Kidney (tissue), 14 donors: ENCODE results near the gene FOXO1. TPM values are rescaled to one million over a fixed set of nuclear protein-coding genes. Genes with fewer than 3 reads are reported as not detected.

ENCODE experiments used
- DNase-seq, 5 donors: peaks; one replicate each; pipeline ENCODE4 v3.0.0-alpha.2; 2013 to 2020
- FAIRE-seq: peaks from 2 replicates; lab custom pipeline; 2012; peaks lifted over from hg19 to GRCh38; lab: Jason Lieb, UNC
- H3K27ac ChIP-seq, 2 donors: one replicate each; pipeline ENCODE4 v1.7.0; 2013; ENCODE audit warnings: low read depth in 2 of 2, low read length in 2 of 2, inconsistent platforms in 1 of 2
- H3K27me3 ChIP-seq: one replicate; pipeline ENCODE4 v1.7.1; 2013; ENCODE audit warnings: low read length, inconsistent platforms; ENCODE audit not compliant: control insufficient read depth, insufficient read depth
- H3K36me3 ChIP-seq, 3 donors: one replicate each; pipeline versions ENCODE4 v1.7.0 to v1.7.1; 2013; ENCODE audit warnings: low read length in 3 of 3, control low read depth in 1 of 3, inconsistent platforms in 1 of 3; ENCODE audit not compliant: insufficient read depth in 3 of 3, control insufficient read depth in 2 of 3
- H3K4me1 ChIP-seq, 3 donors: one replicate each; pipeline versions ENCODE4 v1.7.0 to v1.7.1; 2013; ENCODE audit warnings: low read length in 3 of 3, inconsistent platforms in 1 of 3, low read depth in 1 of 3; ENCODE audit not compliant: control insufficient read depth in 2 of 3, insufficient read depth in 2 of 3
- H3K4me3 ChIP-seq, 3 donors: one replicate each; pipeline versions ENCODE4 v1.7.0 to v1.8.1; 2013; ENCODE audit warnings: low read length in 3 of 3, control low read depth in 1 of 3, inconsistent platforms in 1 of 3
- H3K9ac ChIP-seq, 3 donors: one replicate each; pipeline versions ENCODE4 v1.7.0 to v1.7.1; 2013; ENCODE audit warnings: low read length in 3 of 3, control low read depth in 1 of 3, inconsistent platforms in 1 of 3
- H3K9me3 ChIP-seq, 3 donors: one replicate each; pipeline versions ENCODE4 v1.7.0 to v1.7.1; 2013; ENCODE audit warnings: low read length in 3 of 3, control low read depth in 1 of 3, inconsistent platforms in 1 of 3; ENCODE audit not compliant: control insufficient read depth in 2 of 3, insufficient read depth in 1 of 3
- intact Hi-C: fragments of 100-400 bp; cut with DNase I; formaldehyde crosslinking; loops from one replicate; pipeline ENCODE4 v1.11.1; 2022
- polyA plus RNA-seq: library from polyadenylated mRNA; stranded (reverse); fragments of 350-450 nt; fragmentation: Illumina TruSeq; extraction: RNeasy Lipid Tissue Mini Kit (QIAGEN cat#74804); gene quantifications from one replicate; pipeline ENCODE4 v1.2.3, GENCODE V29; 2014; ENCODE audit warnings: low read depth, low replicate concordance; ENCODE audit not compliant: insufficient read depth
- total RNA-seq: library from RNA; stranded (reverse); fragmentation: NEBNext Ultra II Directional; extraction: Animal tissue kit (Norgen Biotek cat#: 25700); gene quantifications from one replicate; pipeline ENCODE4 v1.2.1, GENCODE V29; 2021
- TF ChIP-seq, protein P1 (sequence below): IDR thresholded peaks from 3 replicates; pipeline ENCODE4 v1.5.1; 2012; ENCODE audit warnings: mild to moderate bottlenecking, moderate library complexity, borderline replicate concordance; ENCODE audit not compliant: insufficient read depth; ENCODE audit errors: extremely low read depth
- donor health status: control.
- donor health status: control.
- donor health status: control.
- donor health status: control.
- donor health status: control.
- donor health status: DM: yes; HTN: yes; CAD: no.
- donor health status: Normal renal cell carcinoma (clear cell type).

Gene FOXO1
- total and polyA plus RNA-seq, 2 donors from 2014 or later = 8.6 to 54.6 TPM

DNA sequence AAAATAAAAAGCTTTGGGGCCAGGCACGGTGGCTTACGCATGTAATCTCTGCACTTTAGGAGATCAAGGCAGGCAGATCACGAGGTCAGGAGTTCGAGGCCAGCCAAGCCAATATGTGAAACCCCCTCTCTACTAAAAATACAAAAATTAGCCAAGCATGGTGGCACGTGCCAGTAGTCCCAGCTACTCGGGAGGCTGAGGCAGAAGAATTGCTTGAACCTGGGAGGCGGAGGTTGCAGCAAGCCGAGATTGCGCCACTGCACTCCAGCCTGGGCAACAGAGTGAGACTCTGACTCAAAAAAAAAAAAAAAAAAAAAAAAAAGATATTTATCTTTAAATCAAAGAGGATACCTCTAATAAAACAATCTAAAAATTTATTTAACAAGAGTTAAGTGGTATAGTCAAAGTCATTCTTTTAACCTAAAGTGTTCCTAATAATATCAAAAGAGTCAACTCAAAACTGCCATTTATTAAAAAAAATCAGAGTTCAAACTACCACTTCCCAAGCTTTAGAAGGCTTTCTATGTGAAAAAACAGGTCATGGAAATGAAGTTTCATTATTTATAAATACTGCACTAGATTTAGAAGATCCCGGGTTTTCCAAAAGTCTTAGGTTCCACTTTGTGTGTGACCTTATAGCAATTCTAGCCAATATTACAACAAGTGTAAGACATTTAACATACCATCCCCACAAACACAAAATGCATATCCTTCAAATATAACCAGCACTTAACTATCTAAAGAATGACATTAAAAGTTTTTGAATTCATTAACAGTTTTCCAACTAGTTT, 4.4 kb downstream of the FOXO1 start:
- Histone ChIP-seq H3K9ac (peak overlapping the region in 2 of 3 donors; percentile 52 to 55), H3K4me1 (peaks cover 0 to 35% (median 13%) of the 10 kb centered on the region in 3 donors), H3K27ac (peak overlapping the region in 1 of 2 donors; percentile 54), H3K36me3 (no peaks in the 10 kb centered on the region), H3K4me3 (peak overlapping the region in 2 of 3 donors; percentile 18 to 80), H3K27me3 (no peaks in the 10 kb centered on the region), H3K9me3 (no peaks in the 10 kb centered on the region)
- intact Hi-C loops = no loop called here
- TF ChIP-seq, protein P1, sequence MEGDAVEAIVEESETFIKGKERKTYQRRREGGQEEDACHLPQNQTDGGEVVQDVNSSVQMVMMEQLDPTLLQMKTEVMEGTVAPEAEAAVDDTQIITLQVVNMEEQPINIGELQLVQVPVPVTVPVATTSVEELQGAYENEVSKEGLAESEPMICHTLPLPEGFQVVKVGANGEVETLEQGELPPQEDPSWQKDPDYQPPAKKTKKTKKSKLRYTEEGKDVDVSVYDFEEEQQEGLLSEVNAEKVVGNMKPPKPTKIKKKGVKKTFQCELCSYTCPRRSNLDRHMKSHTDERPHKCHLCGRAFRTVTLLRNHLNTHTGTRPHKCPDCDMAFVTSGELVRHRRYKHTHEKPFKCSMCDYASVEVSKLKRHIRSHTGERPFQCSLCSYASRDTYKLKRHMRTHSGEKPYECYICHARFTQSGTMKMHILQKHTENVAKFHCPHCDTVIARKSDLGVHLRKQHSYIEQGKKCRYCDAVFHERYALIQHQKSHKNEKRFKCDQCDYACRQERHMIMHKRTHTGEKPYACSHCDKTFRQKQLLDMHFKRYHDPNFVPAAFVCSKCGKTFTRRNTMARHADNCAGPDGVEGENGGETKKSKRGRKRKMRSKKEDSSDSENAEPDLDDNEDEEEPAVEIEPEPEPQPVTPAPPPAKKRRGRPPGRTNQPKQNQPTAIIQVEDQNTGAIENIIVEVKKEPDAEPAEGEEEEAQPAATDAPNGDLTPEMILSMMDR = no peak
- FAIRE-seq = no peak
- DNase-seq = no peak

DNA sequence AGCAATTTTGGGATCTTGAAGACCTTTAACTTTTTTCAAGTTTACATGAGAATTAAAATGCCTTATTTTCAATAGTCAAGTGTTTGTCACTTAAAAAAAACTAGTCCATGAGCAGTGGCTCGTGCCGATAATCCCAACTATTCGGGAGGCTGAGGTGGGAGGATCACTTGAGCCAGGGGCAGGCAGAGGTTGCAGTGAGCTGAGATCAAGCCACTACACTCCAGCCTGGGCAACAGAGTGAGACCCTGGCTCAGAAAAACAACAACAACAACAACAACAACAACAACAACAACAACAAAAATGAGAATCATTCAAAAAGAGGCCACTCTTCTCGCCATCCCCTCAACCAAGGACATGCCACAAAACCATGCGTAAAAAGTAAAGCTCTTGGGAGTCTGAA, 5.7 kb downstream of the FOXO1 start:
- intact Hi-C loops = no loop called here
- H3K4me3 ChIP-seq = no peak overlapping the region
- H3K27ac ChIP-seq = no peak overlapping the region

DNA sequence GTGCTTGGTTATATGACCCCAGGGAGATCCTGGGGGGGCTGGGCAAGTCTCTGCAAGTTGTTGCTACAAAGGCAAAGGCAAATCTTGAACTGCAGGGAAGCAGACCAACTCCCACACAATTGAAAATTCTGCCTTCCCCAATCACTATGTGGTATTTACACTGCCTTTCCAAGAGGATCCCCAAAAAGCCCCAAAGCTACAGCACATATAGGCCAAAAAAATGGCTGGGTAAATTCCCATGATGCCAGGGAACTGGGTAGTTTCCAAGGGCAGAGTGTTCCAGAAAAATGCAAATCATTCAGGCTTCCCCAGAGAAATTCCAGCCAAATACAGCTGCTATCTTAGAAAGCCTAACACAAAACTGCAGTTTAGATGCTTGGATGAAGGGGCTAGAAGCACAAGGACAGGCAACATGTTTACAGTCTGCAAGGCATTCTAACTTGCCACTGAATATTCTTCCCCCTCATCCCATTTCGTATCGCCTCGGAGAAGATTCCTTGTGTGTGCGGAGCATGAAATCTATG, 6.2 kb downstream of the FOXO1 start:
- no peaks in the 10 kb centered on the region for H3K9me3 ChIP-seq
- H3K4me1 ChIP-seq = peaks cover 0 to 35% (median 13%) of the 10 kb centered on the region in 3 donors
- H3K27ac ChIP-seq = no peak overlapping the region
- TF ChIP-seq, protein P1 = no peak
- no peak for FAIRE-seq
- H3K9ac ChIP-seq = no peak overlapping the region
- no peaks in the 10 kb centered on the region for H3K27me3 ChIP-seq
- no peak overlapping the region for H3K4me3 ChIP-seq
- H3K36me3 ChIP-seq = no peaks in the 10 kb centered on the region
- no peak for DNase-seq
- intact Hi-C loops = no loop called here

More for the DNA sequence above, 5.7 kb downstream of the FOXO1 start:
- TF ChIP-seq, protein P1 = no peak
- Histone ChIP-seq H3K36me3 (no peaks in the 10 kb centered on the region), H3K9ac (no peak overlapping the region), H3K4me1 (peaks cover 0 to 35% (median 13%) of the 10 kb centered on the region in 3 donors), H3K27me3 (no peaks in the 10 kb centered on the region), H3K9me3 (no peaks in the 10 kb centered on the region)
- FAIRE-seq (no peak), DNase-seq (no peak)
